Measurements from ENCODE around the gene STAG1. TPM values are rescaled to one million over a fixed set of nuclear protein-coding genes. Genes with fewer than 3 reads are reported as not detected.
"Not testable (repeated sequence)": the region's sequence is repeated elsewhere in the genome, so short reads cannot be mapped to it uniquely, and the experiment has no call there.

The STAG1 gene
- polyA plus RNA-seq, 1 experiment: 30.1 TPM

DNA sequence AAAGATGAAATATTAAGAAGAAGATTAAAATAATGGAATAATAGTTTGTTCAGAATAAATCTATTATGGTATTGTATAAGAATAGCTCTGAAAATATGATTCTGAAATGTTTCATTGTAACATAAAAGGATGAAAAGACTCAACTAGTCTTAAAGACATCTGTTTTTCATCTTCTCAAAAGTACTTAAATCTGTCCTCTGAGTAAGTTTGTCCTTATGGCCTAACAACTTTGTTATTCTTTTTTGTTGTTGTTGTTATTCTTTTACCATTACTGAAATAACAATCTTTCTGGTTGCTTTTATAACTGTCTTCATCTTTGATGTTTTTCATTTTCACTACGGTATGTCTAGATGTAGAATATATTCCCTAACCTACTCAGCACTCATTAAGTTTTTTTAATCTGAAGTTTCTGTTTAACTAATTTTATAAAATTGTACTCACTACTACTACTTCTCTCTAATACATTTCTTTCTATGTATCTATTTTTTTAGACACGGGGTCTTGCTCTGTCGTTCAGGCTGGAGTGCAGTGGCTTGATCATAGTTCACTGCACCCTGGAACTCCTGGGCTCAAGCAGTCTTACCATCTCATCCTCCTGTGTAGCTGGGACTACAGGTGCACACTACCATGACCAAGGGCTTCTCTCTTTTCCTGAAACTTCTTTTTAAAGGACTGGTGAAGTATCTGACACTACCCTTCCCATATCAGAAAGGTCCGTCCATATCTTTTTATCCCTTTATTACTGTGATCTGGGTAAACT is 261.4 kb downstream of the STAG1 start:
- Histone ChIP-seq H3K4me3 (ENCODE audit: low read depth, low read length) (no peak overlapping the region), H3K27ac (ENCODE audit: low read depth, low read length) (no peak overlapping the region), H3K9me3 (ENCODE audit: control insufficient read depth, insufficient read depth, low read length) (no peaks in the 10 kb centered on the region), H3K27me3 (ENCODE audit: control insufficient read depth, insufficient read depth, low read length) (no peaks in the 10 kb centered on the region)
- TF ChIP-seq, protein P1, sequence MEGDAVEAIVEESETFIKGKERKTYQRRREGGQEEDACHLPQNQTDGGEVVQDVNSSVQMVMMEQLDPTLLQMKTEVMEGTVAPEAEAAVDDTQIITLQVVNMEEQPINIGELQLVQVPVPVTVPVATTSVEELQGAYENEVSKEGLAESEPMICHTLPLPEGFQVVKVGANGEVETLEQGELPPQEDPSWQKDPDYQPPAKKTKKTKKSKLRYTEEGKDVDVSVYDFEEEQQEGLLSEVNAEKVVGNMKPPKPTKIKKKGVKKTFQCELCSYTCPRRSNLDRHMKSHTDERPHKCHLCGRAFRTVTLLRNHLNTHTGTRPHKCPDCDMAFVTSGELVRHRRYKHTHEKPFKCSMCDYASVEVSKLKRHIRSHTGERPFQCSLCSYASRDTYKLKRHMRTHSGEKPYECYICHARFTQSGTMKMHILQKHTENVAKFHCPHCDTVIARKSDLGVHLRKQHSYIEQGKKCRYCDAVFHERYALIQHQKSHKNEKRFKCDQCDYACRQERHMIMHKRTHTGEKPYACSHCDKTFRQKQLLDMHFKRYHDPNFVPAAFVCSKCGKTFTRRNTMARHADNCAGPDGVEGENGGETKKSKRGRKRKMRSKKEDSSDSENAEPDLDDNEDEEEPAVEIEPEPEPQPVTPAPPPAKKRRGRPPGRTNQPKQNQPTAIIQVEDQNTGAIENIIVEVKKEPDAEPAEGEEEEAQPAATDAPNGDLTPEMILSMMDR (IDR thresholded peaks at IDR 0.05; ENCODE audit: low read depth, low read length): no peak
- DNase-seq (ENCODE audit: low read depth, low spot score): no peak
- POLR2A ChIA-PET: no interaction called here
- CTCF ChIA-PET: no interaction called here

DNA sequence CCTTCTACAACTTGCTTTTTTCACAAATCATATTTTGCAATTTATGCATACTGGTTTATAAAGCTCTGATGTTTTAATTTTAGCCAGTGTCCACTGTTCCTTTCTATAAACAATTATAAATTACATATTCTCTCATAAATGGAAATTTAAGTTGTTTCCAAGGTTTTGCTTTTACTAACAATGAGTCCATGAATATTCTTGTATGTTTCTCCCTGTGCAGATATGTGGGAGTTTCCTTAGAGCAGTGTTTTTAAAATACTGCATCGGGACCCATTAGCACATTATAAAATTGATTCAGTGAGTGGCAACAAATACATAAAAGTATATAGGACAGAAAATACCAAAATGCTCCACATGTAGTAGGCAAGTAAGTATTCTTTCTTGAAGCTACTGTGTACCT is 266.4 kb downstream of the STAG1 start:
- DNase-seq (ENCODE audit: low read depth, low spot score): no peak
- Histone ChIP-seq H3K27ac (ENCODE audit: low read depth, low read length) (no peak overlapping the region), H3K27me3 (ENCODE audit: control insufficient read depth, insufficient read depth, low read length) (no peaks in the 10 kb centered on the region), H3K9me3 (ENCODE audit: control insufficient read depth, insufficient read depth, low read length) (no peaks in the 10 kb centered on the region), H3K4me3 (ENCODE audit: low read depth, low read length) (no peak overlapping the region)
- TF ChIP-seq, protein P1 (IDR thresholded peaks at IDR 0.05; ENCODE audit: low read depth, low read length): no peak
- CTCF ChIA-PET: interaction anchor here (1.3 kb wide), 1 partner anchor 267 kb away, joined by 5 read pairs; the partner anchor contains the start of gene STAG1
- POLR2A ChIA-PET: no interaction called here

DNA sequence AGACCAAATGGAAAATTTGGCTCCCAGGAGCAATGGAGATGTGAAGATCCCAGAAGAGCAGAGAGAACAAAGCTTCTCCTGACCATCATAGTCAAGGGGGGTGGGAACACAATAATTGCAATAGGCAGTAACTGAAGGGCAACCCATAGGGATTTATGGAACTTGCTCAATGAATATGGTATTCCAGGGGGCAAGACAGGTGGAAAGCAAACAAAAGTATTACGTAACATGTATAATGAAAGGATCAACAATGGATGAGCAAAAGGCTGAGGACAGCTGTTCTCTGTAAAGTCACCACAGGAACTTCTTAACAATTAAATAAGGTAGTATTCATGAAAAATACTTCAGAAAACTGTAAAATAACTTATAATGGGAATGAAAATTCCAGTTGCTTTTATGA is 275.9 kb downstream of the STAG1 start:
- Histone ChIP-seq H3K4me3 (ENCODE audit: low read depth, low read length) (no peak overlapping the region), H3K27ac (ENCODE audit: low read depth, low read length) (no peak overlapping the region), H3K9me3 (ENCODE audit: control insufficient read depth, insufficient read depth, low read length) (no peaks in the 10 kb centered on the region), H3K27me3 (ENCODE audit: control insufficient read depth, insufficient read depth, low read length) (no peaks in the 10 kb centered on the region)
- ChIA-PET CTCF (interaction anchor here (0.8 to 1.2 kb wide), 2 partner anchors 10 to 276 kb away, joined by 3 read pairs; partner anchors contain the start of gene STAG1), POLR2A (no interaction called here)
- no peak for DNase-seq (ENCODE audit: low read depth, low spot score)
- TF ChIP-seq, protein P1 (IDR thresholded peaks at IDR 0.05; ENCODE audit: low read depth, low read length): no peak

DNA sequence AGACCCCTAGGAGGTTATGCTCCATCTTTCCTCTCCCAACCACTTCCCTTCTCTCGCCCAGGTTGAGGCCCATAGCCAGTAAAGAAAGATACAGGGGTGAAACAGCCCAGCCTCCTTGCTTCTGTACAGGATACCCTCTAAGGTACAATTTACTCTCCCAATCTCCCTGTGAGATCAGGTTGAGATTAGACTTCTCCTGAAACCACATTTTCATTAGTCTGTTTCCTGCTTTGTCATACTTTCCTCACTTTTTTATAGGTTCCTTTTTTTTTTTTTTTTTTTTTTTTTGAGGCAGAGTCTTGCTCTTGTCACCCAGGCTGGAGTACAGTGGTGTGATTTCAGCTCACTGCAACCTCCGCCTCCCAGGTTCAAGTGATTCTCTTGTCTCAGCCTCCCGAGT is 277.3 kb downstream of the STAG1 start:
- CTCF ChIA-PET: interaction anchor here (0.9 to 2.9 kb wide), 2 partner anchors 83 to 277 kb away, joined by 3 to 27 read pairs; partner anchors contain the start of gene STAG1

DNA sequence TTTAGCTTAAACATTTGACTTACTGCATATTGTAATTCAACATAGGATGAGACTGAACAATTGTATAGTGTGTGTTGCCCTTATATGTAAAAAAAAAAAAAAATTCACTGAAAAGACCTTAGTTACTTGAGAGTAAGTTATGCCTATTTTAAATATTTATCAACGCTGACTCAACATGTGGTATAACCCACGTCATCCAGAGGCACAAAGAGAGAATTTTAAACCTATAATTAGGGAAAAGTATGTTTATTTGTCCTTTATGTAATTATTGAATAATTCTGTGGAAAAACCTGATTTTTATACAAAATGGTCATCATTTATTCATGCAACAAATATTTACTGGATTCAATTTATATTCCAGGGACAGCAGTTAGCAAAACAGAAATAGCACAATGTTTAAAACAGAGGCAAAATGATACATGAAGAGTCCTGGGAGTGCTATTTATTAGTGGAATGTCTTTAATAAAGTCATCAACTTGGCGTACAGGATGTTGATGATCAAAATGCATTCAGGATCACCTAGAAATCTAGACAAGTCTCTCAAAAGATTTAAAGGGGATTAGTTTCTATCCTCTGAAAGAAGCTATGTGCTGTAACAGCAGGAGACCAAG is 278.4 kb downstream of the STAG1 start:
- Histone ChIP-seq H3K9me3 (ENCODE audit: control insufficient read depth, insufficient read depth, low read length) (no peaks in the 10 kb centered on the region), H3K27me3 (ENCODE audit: control insufficient read depth, insufficient read depth, low read length) (no peaks in the 10 kb centered on the region), H3K27ac (ENCODE audit: low read depth, low read length) (peak overlapping the region; percentile 77), H3K4me3 (ENCODE audit: low read depth, low read length) (no peak overlapping the region; the same call in 1 of the 2 replicates)
- TF ChIP-seq, protein P1 (IDR thresholded peaks at IDR 0.05; ENCODE audit: low read depth, low read length): no peak
- DNase-seq (ENCODE audit: low read depth, low spot score): peak; percentile 76
- CTCF ChIA-PET: interaction anchor here (0.9 to 2.9 kb wide), 4 partner anchors 39 to 279 kb away, joined by 3 to 27 read pairs (median 4); partner anchors contain the start of gene STAG1
- POLR2A ChIA-PET: interaction anchor here (0.7 to 0.8 kb wide), 3 partner anchors 8 to 310 kb away, joined by 3 to 4 read pairs (median 4); partner anchors contain the start of gene STAG1

More for the DNA sequence above, 277.3 kb downstream of the STAG1 start:
- H3K27me3 ChIP-seq (ENCODE audit: control insufficient read depth, insufficient read depth, low read length); DNase-seq (ENCODE audit: low read depth, low spot score); H3K9me3 ChIP-seq (ENCODE audit: control insufficient read depth, insufficient read depth, low read length); H3K4me3 ChIP-seq (ENCODE audit: low read depth, low read length): not testable (repeated sequence)
- POLR2A ChIA-PET: interaction anchor here (0.7 to 0.8 kb wide), 2 partner anchors 9 to 278 kb away, joined by 4 read pairs; partner anchors contain the start of gene STAG1
- H3K27ac ChIP-seq (ENCODE audit: low read depth, low read length): peak overlapping the region; percentile 68

Measured in AG04450 (cell line).